ENCODE results near the gene SET. TPM values are rescaled to one million over a fixed set of nuclear protein-coding genes. Genes with fewer than 3 reads are reported as not detected.
"Not testable (repeated sequence)": the region's sequence is repeated elsewhere in the genome, so short reads cannot be mapped to it uniquely, and the experiment has no call there.

The SET gene
- total RNA-seq, 2 experiments from 2014 or later, result 578 to 592 TPM

GRCh38 chr9:128657796-128658195, 31.2 kb upstream of the SET start:
- H3K36me3 Mint-ChIP-seq, result no peaks in the 10 kb centered on the region
- H3K9me3 Mint-ChIP-seq, result no peaks in the 10 kb centered on the region
- H3K27ac Mint-ChIP-seq, result peak overlapping the region; percentile 99
- intact Hi-C loops (cut with micrococcal nuclease), result loop anchor here (1.0 to 5.0 kb wide), 3 partner anchors 31 to 160 kb away; partner anchors contain the start of genes ENDOG and PKN3
- no peaks in the 10 kb centered on the region for H3K27me3 Mint-ChIP-seq
- ChIA-PET POLR2A (interaction anchor here (0.9 to 1.0 kb wide), 2 partner anchors 17 to 26 kb away, joined by 3 read pairs; no protein-coding TSS in a partner anchor), CTCF (no interaction called here)
- DNase-seq, result no peak
- no peak overlapping the region for H3K4me3 Mint-ChIP-seq
- H3K4me1 Mint-ChIP-seq (ENCODE audit: low read depth), result peaks cover 7% of the 10 kb centered on the region

- H3K4me3 Mint-ChIP-seq; H3K4me1 Mint-ChIP-seq (ENCODE audit: low read depth); H3K36me3 Mint-ChIP-seq; CTCF ChIA-PET; intact Hi-C loops (cut with micrococcal nuclease); H3K9me3 Mint-ChIP-seq; H3K27ac Mint-ChIP-seq; H3K27me3 Mint-ChIP-seq; POLR2A ChIA-PET; DNase-seq: not testable (repeated sequence)
Measured at GRCh38 chr9:128666481-128666941, 22.5 kb upstream of the SET start.

GRCh38 chr9:128669786-128670185, 19.2 kb upstream of the SET start:
- CTCF ChIA-PET, result no interaction called here
- H3K36me3 Mint-ChIP-seq, result no peaks in the 10 kb centered on the region

DNA sequence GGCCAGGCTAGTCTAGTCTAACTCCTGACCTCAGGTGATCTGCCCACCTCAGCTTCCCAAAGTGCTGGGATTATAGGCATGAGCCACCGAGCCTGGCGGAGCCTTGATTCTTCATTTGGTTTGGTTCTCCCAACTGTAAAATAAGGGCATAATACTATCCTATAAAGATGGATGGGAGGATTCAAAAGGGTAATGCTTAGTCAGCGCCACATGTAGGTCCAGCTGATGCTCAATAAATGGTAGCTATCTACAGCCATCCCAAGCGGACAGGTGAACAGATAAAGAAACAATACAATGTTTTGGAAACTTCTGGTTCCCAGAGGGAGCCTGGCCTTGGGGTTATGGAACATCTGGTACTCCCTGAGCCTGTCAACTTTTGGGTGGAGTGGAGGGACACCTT, 13.6 kb upstream of the SET start:
- Mint-ChIP-seq H3K27ac (no peak overlapping the region), H3K9me3 (no peaks in the 10 kb centered on the region), H3K27me3 (no peaks in the 10 kb centered on the region), H3K4me3 (no peak overlapping the region), H3K36me3 (no peaks in the 10 kb centered on the region), H3K4me1 (ENCODE audit: low read depth) (no peaks in the 10 kb centered on the region)
- no peak for DNase-seq
- ChIA-PET CTCF (interaction anchor here (1.0 kb wide), 1 partner anchor 27 kb away, joined by 3 read pairs; the partner anchor contains the start of gene PKN3), POLR2A (interaction anchor here (1.2 kb wide), 2 partner anchors 9 to 18 kb away, joined by 3 to 4 read pairs; no protein-coding TSS in a partner anchor)
- intact Hi-C loops (cut with micrococcal nuclease), result no loop called here

More at GRCh38 chr9:128669786-128670185, 19.2 kb upstream of the SET start:
- Mint-ChIP-seq H3K27me3 (no peaks in the 10 kb centered on the region), H3K27ac (no peak overlapping the region), H3K4me3 (no peak overlapping the region), H3K4me1 (ENCODE audit: low read depth) (peaks cover 2% of the 10 kb centered on the region), H3K9me3 (no peaks in the 10 kb centered on the region)
- DNase-seq, result no peak
- POLR2A ChIA-PET, result no interaction called here
- intact Hi-C loops (cut with micrococcal nuclease), result no loop called here

GRCh38 chr9:128677794-128678193, 11.2 kb upstream of the SET start:
- no peaks in the 10 kb centered on the region for H3K27me3 Mint-ChIP-seq
- no peak overlapping the region for H3K4me3 Mint-ChIP-seq
- no peak overlapping the region for H3K27ac Mint-ChIP-seq
- no peaks in the 10 kb centered on the region for H3K9me3 Mint-ChIP-seq
- no peaks in the 10 kb centered on the region for H3K36me3 Mint-ChIP-seq
- no peak for DNase-seq
- peaks cover 4% of the 10 kb centered on the region for H3K4me1 Mint-ChIP-seq (ENCODE audit: low read depth)
- ChIA-PET CTCF (no interaction called here), POLR2A (interaction anchor here (0.6 to 1.4 kb wide), 2 partner anchors 12 to 81 kb away, joined by 3 read pairs; no protein-coding TSS in a partner anchor)
- intact Hi-C loops (cut with micrococcal nuclease), result no loop called here

DNA sequence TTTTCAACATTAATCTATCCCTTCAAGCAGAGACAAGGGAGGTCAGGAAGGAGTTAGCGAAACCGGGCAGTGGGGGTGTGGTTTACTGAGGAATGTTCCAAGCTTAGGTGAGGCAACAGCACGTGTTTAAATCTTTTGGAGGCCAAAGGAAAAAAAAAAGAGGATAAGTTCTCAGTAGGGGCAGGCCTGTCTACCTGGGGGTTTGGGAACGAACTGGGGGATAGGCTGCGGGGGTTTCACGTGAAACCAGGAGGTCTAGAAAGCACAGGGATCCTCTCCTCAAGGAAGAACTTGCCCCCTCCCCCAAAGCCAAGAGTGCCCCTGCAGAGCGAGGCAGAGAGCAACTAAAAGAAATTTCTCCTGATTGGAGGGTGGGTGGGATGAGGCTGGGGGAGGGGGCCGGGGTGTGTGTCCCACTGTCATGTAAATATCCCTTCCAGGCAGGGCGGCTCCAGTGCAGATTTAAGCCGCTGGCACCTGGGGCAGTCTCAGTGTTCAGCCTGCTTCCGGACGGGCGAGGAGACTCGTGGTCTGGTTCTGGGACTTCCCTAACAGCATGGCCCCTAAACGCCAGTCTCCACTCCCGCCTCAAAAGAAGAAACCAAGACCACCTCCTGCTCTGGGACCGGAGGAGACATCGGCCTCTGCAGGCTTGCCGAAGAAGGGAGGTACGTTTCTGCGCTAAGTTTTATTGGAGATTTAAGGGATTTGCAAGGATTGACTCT, 5.5 kb upstream of the SET start:
- H3K4me1 Mint-ChIP-seq (ENCODE audit: low read depth), result peaks cover 44% of the 10 kb centered on the region
- peak overlapping the region; percentile 99 for H3K4me3 Mint-ChIP-seq
- ChIA-PET CTCF (interaction anchor here (1.4 to 1.6 kb wide), 3 partner anchors 18 to 35 kb away, joined by 3 to 9 read pairs (median 5); partner anchors contain the start of gene PKN3), POLR2A (interaction anchor here (0.6 to 1.5 kb wide), 9 partner anchors 8 to 132 kb away, joined by 3 to 6 read pairs (median 3); partner anchors contain the start of genes PKN3 and ZDHHC12)
- peak overlapping the region; percentile 95 for H3K27ac Mint-ChIP-seq
- no peaks in the 10 kb centered on the region for H3K27me3 Mint-ChIP-seq
- peaks cover 6% of the 10 kb centered on the region for H3K36me3 Mint-ChIP-seq
- H3K9me3 Mint-ChIP-seq, result no peaks in the 10 kb centered on the region
- DNase-seq, result peak; percentile 58
- intact Hi-C loops (cut with micrococcal nuclease), result loop anchor here (1.0 to 2.0 kb wide), 3 partner anchors 19 to 313 kb away; partner anchors contain the start of genes DYNC2I2, PKN3 and URM1

DNA sequence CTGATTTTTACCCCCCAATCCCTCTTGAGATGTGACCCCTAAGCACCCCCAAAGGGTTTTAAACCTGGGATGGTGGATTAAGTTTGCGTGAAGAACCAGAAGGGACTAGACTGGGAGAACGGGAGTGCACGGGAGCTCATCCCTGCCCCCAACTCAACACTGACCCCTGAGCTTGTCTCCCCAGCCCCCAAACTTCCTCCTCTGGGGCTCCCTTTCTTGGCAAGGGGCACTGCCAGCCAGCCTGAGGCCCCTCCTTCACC, 5.0 kb upstream of the SET start:
- intact Hi-C loops (cut with micrococcal nuclease), result loop anchor here (1.0 to 2.0 kb wide), 3 partner anchors 19 to 313 kb away; partner anchors contain the start of genes DYNC2I2, PKN3 and URM1
- no peak for DNase-seq
- POLR2A ChIA-PET, result interaction anchor here (0.6 to 1.5 kb wide), 11 partner anchors 8 to 132 kb away, joined by 3 to 6 read pairs (median 3); partner anchors contain the start of genes PKN3, SPTAN1 and ZDHHC12
- H3K27ac Mint-ChIP-seq, result peak overlapping the region; percentile 95
- peaks cover 44% of the 10 kb centered on the region for H3K4me1 Mint-ChIP-seq (ENCODE audit: low read depth)
- peaks cover 6% of the 10 kb centered on the region for H3K36me3 Mint-ChIP-seq
- H3K27me3 Mint-ChIP-seq, result no peaks in the 10 kb centered on the region
- CTCF ChIA-PET, result interaction anchor here (1.4 to 1.5 kb wide), 2 partner anchors 18 to 36 kb away, joined by 5 to 9 read pairs; partner anchors contain the start of gene PKN3
- peak overlapping the region; percentile 99 for H3K4me3 Mint-ChIP-seq
- H3K9me3 Mint-ChIP-seq, result no peaks in the 10 kb centered on the region

- peaks cover 44% of the 10 kb centered on the region for H3K4me1 Mint-ChIP-seq (ENCODE audit: low read depth)
Measured at GRCh38 chr9:128684325-128685199, 4.5 kb upstream of the SET start.

GRCh38 chr9:128685636-128686489, 3.2 kb upstream of the SET start:
- ChIA-PET CTCF (no interaction called here), POLR2A (interaction anchor here (1.0 kb wide), 1 partner anchor 16 kb away, joined by 3 read pairs; no protein-coding TSS in a partner anchor)
- Mint-ChIP-seq H3K9me3 (no peaks in the 10 kb centered on the region), H3K4me3 (peak overlapping the region; percentile 99), H3K36me3 (peaks cover 11% of the 10 kb centered on the region), H3K27ac (peak overlapping the region; percentile 95), H3K27me3 (no peaks in the 10 kb centered on the region), H3K4me1 (ENCODE audit: low read depth) (peaks cover 44% of the 10 kb centered on the region)
- peak; percentile 70 for DNase-seq
- intact Hi-C loops (cut with micrococcal nuclease), result loop anchor here (2.0 to 5.0 kb wide), 3 partner anchors 17 to 315 kb away; partner anchors contain the start of genes DOLK, NUP188, PKN3 and URM1

More at GRCh38 chr9:128684325-128685199, 4.5 kb upstream of the SET start:
- H3K27ac Mint-ChIP-seq, result peak overlapping the region; percentile 95
- H3K9me3 Mint-ChIP-seq, result no peaks in the 10 kb centered on the region
- intact Hi-C loops (cut with micrococcal nuclease), result loop anchor here (1.0 to 5.0 kb wide), 4 partner anchors 18 to 314 kb away; partner anchors contain the start of genes DOLK, DYNC2I2, NUP188 and PKN3
- ChIA-PET POLR2A (interaction anchor here (0.6 to 1.5 kb wide), 13 partner anchors 9 to 133 kb away, joined by 3 to 6 read pairs (median 3); partner anchors contain the start of genes PKN3, SPTAN1 and ZDHHC12), CTCF (interaction anchor here (1.0 to 1.5 kb wide), 4 partner anchors 16 to 344 kb away, joined by 3 to 9 read pairs (median 4); partner anchors contain the start of genes PKN3 and SH3GLB2)
- H3K36me3 Mint-ChIP-seq, result peaks cover 6% of the 10 kb centered on the region
- H3K4me3 Mint-ChIP-seq, result peak overlapping the region; percentile 99
- DNase-seq, result peak; percentile 90
- H3K27me3 Mint-ChIP-seq, result no peaks in the 10 kb centered on the region

DNA sequence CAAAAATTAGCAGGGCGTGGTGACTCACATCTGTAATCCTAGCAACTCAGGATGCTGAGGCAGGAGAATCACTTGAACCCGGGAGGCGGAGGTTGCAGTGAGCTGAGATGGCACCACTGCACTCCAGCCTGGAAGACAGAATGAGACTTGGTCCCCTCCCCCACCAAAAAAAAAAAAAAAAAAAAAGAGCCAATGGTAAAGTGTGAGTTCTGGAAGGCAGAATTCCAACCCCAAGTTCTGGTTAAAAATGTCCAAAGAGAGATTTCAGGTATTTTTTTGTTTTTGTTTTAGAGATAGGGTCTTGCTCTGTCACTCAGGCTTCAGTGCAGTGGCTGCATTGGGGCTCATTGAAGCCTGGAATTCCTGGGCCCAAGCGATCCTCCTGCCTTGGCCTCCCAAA, 1.6 kb upstream of the SET start:
- intact Hi-C loops (cut with micrococcal nuclease), result loop anchor here (5.0 kb wide), 1 partner anchor 260 kb away; the partner anchor contains the start of genes DOLK and NUP188
- POLR2A ChIA-PET, result no interaction called here
- no peak for DNase-seq
- Mint-ChIP-seq H3K36me3 (peaks cover 24% of the 10 kb centered on the region), H3K27me3 (no peaks in the 10 kb centered on the region), H3K27ac (peak overlapping the region; percentile 95), H3K4me3 (peak overlapping the region; percentile 23), H3K4me1 (ENCODE audit: low read depth) (peaks cover 53% of the 10 kb centered on the region), H3K9me3 (no peaks in the 10 kb centered on the region)
- CTCF ChIA-PET, result interaction anchor here (0.6 kb wide), 1 partner anchor 212 kb away, joined by 3 read pairs; no protein-coding TSS in a partner anchor

Data from activated CD4-positive, alpha-beta memory T cell treated with anti-CD3 and anti-CD28 coated beads for 36 hours (primary cell).